ENCODE results near the gene SHISA5.

GRCh38 chr3:48439820-48440589, 64.0 kb downstream of the SHISA5 start, which contains the start of the genes CCDC51 and TMA7:
- TF ChIP-seq EP300 (IDR thresholded peaks at IDR 0.05) = peak; percentile 89 to 98
- peak; percentile 87 to 96 for TF ChIP-seq POLR2A (IDR thresholded peaks at IDR 0.05)
- peak in 2 of 5 experiments; percentile 35 to 39 for TF ChIP-seq CTCF (IDR thresholded peaks at IDR 0.05)

Measured in tibial nerve (tissue), 4 donors.